Natural killer cell (primary cell): Measurements from ENCODE around the gene UGT2B17. TPM values are rescaled to one million over a fixed set of nuclear protein-coding genes. Genes with fewer than 3 reads are reported as not detected.
"Not testable (repeated sequence)": the region's sequence is repeated elsewhere in the genome, so short reads cannot be mapped to it uniquely, and the experiment has no call there.

Experiments used
- ATAC-seq, 3 donors: fragments of 150-1000 bp in 2 of 3; fragments of 200-7000 bp in 1 of 3; cut with Tn5 transposase; 1 replicate in 1 of 3; 2 replicates in 2 of 3; pipeline ENCODE4 v1.10.0; 2021; ENCODE audit warnings: mild to moderate bottlenecking in 2 of 3, moderate library complexity in 2 of 3
- DNase-seq, 2 donors: peaks; one replicate each; pipeline versions ENCODE4 v3.0.0 to v3.0.0-alpha.2; 2013 to 2021; ENCODE audit warnings: mixed read lengths in 1 of 2
- H3K27ac ChIP-seq: one replicate; pipeline ENCODE4 v1.5.1; 2013; ENCODE audit warnings: mild to moderate bottlenecking, low read length
- H3K27me3 ChIP-seq: one replicate; pipeline ENCODE4 v1.6.1; 2013; ENCODE audit warnings: low read length; ENCODE audit not compliant: control insufficient read depth, insufficient read depth
- H3K36me3 ChIP-seq: one replicate; pipeline ENCODE4 v1.6.1; 2013; ENCODE audit warnings: low read length; ENCODE audit not compliant: control insufficient read depth, insufficient read depth
- H3K4me1 ChIP-seq: one replicate; pipeline ENCODE4 v1.6.1; 2013; ENCODE audit warnings: low read length; ENCODE audit not compliant: control insufficient read depth, insufficient read depth
- H3K4me3 ChIP-seq: one replicate; pipeline ENCODE4 v1.5.1; 2013; ENCODE audit warnings: low read length
- H3K9me3 ChIP-seq: one replicate; pipeline ENCODE4 v1.6.1; 2013; ENCODE audit warnings: low read length; ENCODE audit not compliant: control insufficient read depth, insufficient read depth
- H3K27ac Mint-ChIP-seq, 2 donors: one replicate each; pipeline ENCODE4 v1.8.0; 2022; ENCODE audit warnings: mild to moderate bottlenecking in 2 of 2, mixed read lengths in 2 of 2, moderate library complexity in 1 of 2
- H3K27me3 Mint-ChIP-seq, 2 donors: one replicate each; pipeline ENCODE4 v1.8.0; 2022; ENCODE audit warnings: low read depth in 2 of 2, mixed read lengths in 2 of 2
- H3K36me3 Mint-ChIP-seq: one replicate; pipeline ENCODE4 v1.8.0; 2022; ENCODE audit warnings: mixed read lengths
- H3K4me1 Mint-ChIP-seq, 2 donors: one replicate each; pipeline ENCODE4 v1.8.0; 2022; ENCODE audit warnings: mixed read lengths in 2 of 2
- H3K4me3 Mint-ChIP-seq: one replicate; pipeline ENCODE4 v1.8.0; 2022; ENCODE audit warnings: mild to moderate bottlenecking, moderate library complexity, mixed read lengths
- H3K9me3 Mint-ChIP-seq, 2 donors: one replicate each; pipeline ENCODE4 v1.8.0; 2022; ENCODE audit warnings: mixed read lengths in 2 of 2
- CTCF ChIP-seq: fragments of 200-600 bp; IDR thresholded peaks from one replicate; pipeline ENCODE4 v1.8.0; 2022; ENCODE audit warnings: antibody characterized with exemption
- WGBS: methylation state at CpG from one replicate; pipeline ENCODE4 v1.1.7; 2013; ENCODE audit warnings: missing lambda C conversion rate; ENCODE audit not compliant: insufficient coverage; 5-methylcytosine and 5-hydroxymethylcytosine counted together
- intact Hi-C: fragments of 100-400 bp; cut with micrococcal nuclease; formaldehyde crosslinking; loops from one replicate; pipeline ENCODE4 v1.14.2; 2022
- total RNA-seq, 4 donors: library from RNA; stranded (reverse); fragments of 120-200 nt in 1 of 4; gene quantifications; one replicate each; pipeline versions ENCODE4 v1.2.3 to v1.2.4, GENCODE V29; 2013 to 2022

The UGT2B17 gene
- total RNA-seq, 3 donors from 2014 or later (not counting 1 experiment from before 2014, with no cell fraction given): 0.28 TPM; not detected in 2

DNA sequence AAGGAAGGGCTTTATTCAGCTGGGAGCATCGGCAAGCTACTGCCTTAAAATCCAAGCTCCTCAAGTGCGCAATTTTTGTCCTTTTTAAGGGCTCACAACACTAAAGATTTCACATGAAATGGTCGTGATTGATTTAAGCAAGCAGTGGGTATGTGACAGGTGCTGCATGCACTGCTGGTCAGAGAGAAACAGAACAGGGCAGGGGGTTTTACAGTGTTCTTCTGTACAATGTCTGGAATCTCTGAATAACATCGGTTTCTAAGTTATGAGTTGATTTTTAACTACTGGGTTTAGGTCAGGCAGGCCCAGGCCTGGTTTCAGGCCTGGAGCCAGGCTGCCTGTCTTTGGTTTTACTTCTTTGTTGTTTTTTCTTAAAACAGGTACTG lies 6.0 kb downstream of the UGT2B17 start:
- H3K36me3 ChIP-seq: no peaks in the 10 kb centered on the region
- no peaks in the 10 kb centered on the region for H3K27me3 ChIP-seq
- no peaks in the 10 kb centered on the region for H3K27me3 Mint-ChIP-seq
- no peaks in the 10 kb centered on the region for H3K9me3 ChIP-seq
- H3K4me3 ChIP-seq: no peak overlapping the region
- TF ChIP-seq CTCF: no peak
- H3K9me3 Mint-ChIP-seq: no peaks in the 10 kb centered on the region
- no peaks in the 10 kb centered on the region for H3K36me3 Mint-ChIP-seq
- ATAC-seq (no peak), DNase-seq (no peak)
- 81% methylated on average over 4 of the region's 4 CpGs for WGBS
- H3K4me1 Mint-ChIP-seq: no peaks in the 10 kb centered on the region
- H3K4me1 ChIP-seq: no peaks in the 10 kb centered on the region
- no peak overlapping the region for H3K27ac Mint-ChIP-seq
- H3K27ac ChIP-seq: no peak overlapping the region
- H3K4me3 Mint-ChIP-seq: no peak overlapping the region
- intact Hi-C loops: no loop called here

DNA sequence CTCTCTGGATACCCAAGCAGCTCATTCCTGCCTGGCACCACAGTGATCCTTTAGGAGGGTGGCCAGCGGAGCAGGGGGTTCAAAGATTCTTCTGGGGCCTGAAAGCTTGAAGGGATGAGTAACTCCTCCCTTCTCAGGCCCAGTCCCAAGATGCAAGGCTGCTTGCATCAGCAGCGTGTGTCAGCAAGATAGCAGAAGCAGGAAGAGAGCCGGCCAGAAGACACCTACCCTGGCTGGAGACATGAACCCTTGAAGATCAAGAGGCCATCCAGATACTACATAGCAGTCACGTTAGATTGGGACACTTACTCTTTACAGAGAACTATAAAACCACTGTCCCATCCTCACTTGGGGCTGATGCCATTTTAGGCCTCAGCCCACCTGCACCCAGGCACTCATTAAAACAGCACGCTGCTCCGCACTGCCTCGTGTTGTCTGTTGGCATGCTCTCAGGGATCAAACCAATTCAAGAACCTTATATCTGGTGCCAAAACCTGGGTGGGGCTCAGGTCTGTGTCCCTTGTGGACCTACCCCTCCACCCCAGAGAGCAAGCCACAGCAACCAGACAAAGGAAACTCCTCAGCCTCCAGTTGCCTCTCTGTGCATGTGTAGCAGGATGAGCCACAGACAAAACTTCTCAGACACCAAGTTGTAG lies 6.5 kb downstream of the UGT2B17 start:
- ATAC-seq (no peak), DNase-seq (no peak)
- WGBS: 90% methylated on average over 7 of the region's 7 CpGs
- Histone ChIP-seq H3K27me3 (no peaks in the 10 kb centered on the region), H3K4me1 (no peaks in the 10 kb centered on the region), H3K4me3 (no peak overlapping the region), H3K36me3 (no peaks in the 10 kb centered on the region), H3K9me3 (no peaks in the 10 kb centered on the region), H3K27ac (no peak overlapping the region)
- no peak overlapping the region for H3K4me3 Mint-ChIP-seq
- H3K36me3 Mint-ChIP-seq: no peaks in the 10 kb centered on the region
- H3K27me3 Mint-ChIP-seq: no peaks in the 10 kb centered on the region
- intact Hi-C loops: no loop called here
- TF ChIP-seq CTCF: no peak
- no peak overlapping the region for H3K27ac Mint-ChIP-seq
- no peaks in the 10 kb centered on the region for H3K4me1 Mint-ChIP-seq
- no peaks in the 10 kb centered on the region for H3K9me3 Mint-ChIP-seq

DNA sequence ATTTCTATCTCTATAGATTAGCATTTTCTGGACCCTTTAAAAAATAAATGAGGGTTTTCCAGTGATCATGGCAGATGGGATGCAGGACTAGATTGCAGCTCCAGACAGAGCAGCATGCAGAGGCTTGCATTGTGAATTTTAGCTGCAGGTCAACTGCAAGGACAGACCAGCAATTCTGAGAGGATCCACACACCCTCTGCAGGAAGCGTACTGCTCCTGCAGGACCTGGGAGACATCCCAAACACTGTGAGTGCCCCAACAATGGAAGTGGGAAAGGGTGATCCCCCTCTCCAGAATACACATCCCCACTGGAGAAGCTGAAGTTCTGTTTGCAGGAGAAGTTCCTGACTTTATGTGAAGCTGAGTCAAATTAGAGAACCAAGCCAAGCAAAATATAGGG lies 7.1 kb downstream of the UGT2B17 start:
- H3K27ac Mint-ChIP-seq, H3K27me3 ChIP-seq, H3K36me3 Mint-ChIP-seq, ATAC-seq, intact Hi-C loops, H3K9me3 Mint-ChIP-seq, H3K4me1 ChIP-seq, H3K27ac ChIP-seq, DNase-seq, H3K4me3 Mint-ChIP-seq, H3K9me3 ChIP-seq, H3K4me3 ChIP-seq, H3K36me3 ChIP-seq, H3K4me1 Mint-ChIP-seq, H3K27me3 Mint-ChIP-seq: not testable (repeated sequence)
- WGBS: 100% methylated on average over 1 of the region's 1 CpG

DNA sequence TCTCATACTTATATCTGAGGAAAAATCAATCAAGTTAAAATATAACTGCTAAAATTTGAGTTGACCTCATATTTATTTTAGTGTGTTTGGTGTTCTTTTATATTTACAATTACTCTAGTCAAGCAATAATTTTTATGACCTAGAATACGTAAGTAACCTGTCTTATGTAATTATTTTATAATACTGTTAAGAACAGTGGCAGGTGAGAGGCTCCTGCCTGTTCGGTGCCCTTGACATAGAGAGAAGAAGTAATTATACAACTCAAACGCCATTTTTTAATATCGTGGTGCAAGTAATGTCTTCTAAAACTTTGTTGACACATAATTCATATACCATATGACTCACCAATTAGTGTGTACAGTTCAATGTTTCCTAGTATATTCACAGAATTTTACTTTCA lies 7.6 kb downstream of the UGT2B17 start:
- H3K4me1 Mint-ChIP-seq, H3K9me3 ChIP-seq, H3K36me3 ChIP-seq, DNase-seq, H3K4me3 ChIP-seq, H3K27ac ChIP-seq, ATAC-seq, H3K27ac Mint-ChIP-seq, H3K4me1 ChIP-seq, H3K27me3 Mint-ChIP-seq, H3K27me3 ChIP-seq, H3K9me3 Mint-ChIP-seq, H3K36me3 Mint-ChIP-seq, H3K4me3 Mint-ChIP-seq, intact Hi-C loops: not testable (repeated sequence)
- no CpG with 5 or more reads among the region's 4 CpGs for WGBS

DNA sequence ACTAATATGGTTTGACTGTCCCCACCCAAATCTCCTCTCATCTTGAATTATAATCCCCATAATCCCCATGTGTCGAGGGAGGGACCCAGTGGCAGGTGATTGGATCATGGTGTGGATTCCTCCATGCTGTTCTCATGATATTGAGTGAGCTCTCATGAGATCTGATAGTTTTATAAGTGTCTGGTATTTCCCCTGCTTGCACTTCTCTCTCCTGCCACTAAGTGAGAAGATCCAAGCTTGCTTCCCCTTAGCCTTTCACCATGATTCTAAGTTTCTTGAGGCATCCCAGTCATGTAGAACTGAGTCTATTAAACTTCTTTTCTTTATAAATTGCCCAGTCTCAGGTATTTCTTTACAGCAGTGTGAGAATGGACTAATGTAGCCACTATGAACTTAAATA lies 9.8 kb downstream of the UGT2B17 start:
- H3K4me1 ChIP-seq, H3K9me3 ChIP-seq, H3K27me3 ChIP-seq, H3K27ac ChIP-seq, H3K27ac Mint-ChIP-seq, H3K36me3 ChIP-seq, ATAC-seq, H3K4me1 Mint-ChIP-seq, intact Hi-C loops, H3K9me3 Mint-ChIP-seq, DNase-seq, H3K4me3 ChIP-seq, H3K36me3 Mint-ChIP-seq, H3K4me3 Mint-ChIP-seq, H3K27me3 Mint-ChIP-seq: not testable (repeated sequence)
- no CpG with 5 or more reads among the region's 1 CpG for WGBS

DNA sequence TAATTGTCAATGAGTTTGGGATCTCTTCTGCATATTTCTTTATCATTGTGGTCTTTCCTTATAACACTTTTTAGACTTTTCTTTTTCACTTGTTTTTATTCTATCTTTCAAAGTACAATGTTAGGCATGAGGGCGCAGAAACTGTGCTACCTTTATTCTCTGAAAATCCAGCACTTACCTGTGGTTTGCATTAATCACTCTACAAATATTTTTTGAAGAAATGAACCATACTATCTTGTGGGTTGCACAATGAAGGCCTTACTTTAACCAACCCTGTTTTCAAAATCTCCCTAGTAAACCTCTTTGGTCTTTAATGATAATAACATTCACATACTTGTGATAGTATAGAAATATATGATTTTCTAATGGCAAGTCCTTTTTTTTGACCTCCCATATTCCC lies 11.0 kb downstream of the UGT2B17 start:
- H3K36me3 Mint-ChIP-seq, H3K36me3 ChIP-seq, H3K27me3 ChIP-seq, H3K4me3 ChIP-seq, H3K4me3 Mint-ChIP-seq, H3K9me3 ChIP-seq, intact Hi-C loops, H3K4me1 Mint-ChIP-seq, H3K27ac ChIP-seq, H3K27me3 Mint-ChIP-seq, DNase-seq, ATAC-seq, H3K4me1 ChIP-seq, H3K27ac Mint-ChIP-seq, H3K9me3 Mint-ChIP-seq: not testable (repeated sequence)
- WGBS: 94% methylated on average over 1 of the region's 1 CpG
